Stomach (tissue), 9 donors: ENCODE data around the gene GRAMD1A. TPM values are rescaled to one million over a fixed set of nuclear protein-coding genes. Genes with fewer than 3 reads are reported as not detected.

Experiments
- DNase-seq, 2 donors: peaks; one replicate each; pipeline versions ENCODE4 v3.0.0 to v3.0.0-alpha.2; 2013 to 2019
- H3K27ac ChIP-seq, 5 donors: fragments of 200-600 bp in 4 of 5; sonication (generic) in 4 of 5; one replicate each; pipeline ENCODE4 v1.5.1; 2013 to 2019; ENCODE audit warnings: mild to moderate bottlenecking in 1 of 5, moderate library complexity in 1 of 5
- H3K27me3 ChIP-seq, 3 donors: fragments of 200-600 bp; sonication (generic); one replicate each; pipeline ENCODE4 v1.5.1; 2017 to 2019; ENCODE audit warnings: mixed run types in 1 of 3
- H3K36me3 ChIP-seq, 4 donors: fragments of 200-600 bp; sonication (generic); 1 replicate in 3 of 4; 2 replicates in 1 of 4; pipeline ENCODE4 v1.5.1; 2016 to 2019
- H3K4me1 ChIP-seq, 4 donors: fragments of 200-600 bp; sonication (generic); one replicate each; pipeline ENCODE4 v1.5.1; 2016 to 2019
- H3K4me3 ChIP-seq, 4 donors: fragments of 200-600 bp; sonication (generic) in 3 of 4; one replicate each; pipeline ENCODE4 v1.5.1; 2016 to 2019; ENCODE audit warnings: mild to moderate bottlenecking in 1 of 4
- H3K9me3 ChIP-seq, 4 donors: fragments of 200-600 bp; sonication (generic); one replicate each; pipeline ENCODE4 v1.5.1; 2016 to 2019
- EP300 ChIP-seq: sonication (generic); formaldehyde crosslinking; IDR thresholded peaks from one replicate; pipeline ENCODE4 v1.6.1; 2017; ENCODE audit warnings: antibody characterized with exemption
- POLR2A ChIP-seq, 4 donors: fragments of 450-650 bp; IDR thresholded peaks; one replicate each; pipeline ENCODE4 v1.6.1; 2016; ENCODE audit warnings: antibody characterized with exemption in 4 of 4, control low read depth in 2 of 4, mild to moderate bottlenecking in 1 of 4, moderate library complexity in 1 of 4
- POLR2AphosphoS5 ChIP-seq, 3 donors: sonication (generic); formaldehyde crosslinking; IDR thresholded peaks; one replicate each; pipeline ENCODE4 v1.6.1; 2016; ENCODE audit warnings: antibody characterized with exemption in 3 of 3
- WGBS, 5 donors: extraction: QIAGEN DNeasy Blood & Tissue Kit in 3 of 5; methylation state at CpG; one replicate each; pipeline versions ENCODE4 v1.1.5 to v1.1.7; 2013 to 2018; 5-methylcytosine and 5-hydroxymethylcytosine counted together
- intact Hi-C: fragments of 100-400 bp; cut with DNase I; formaldehyde crosslinking; loops from one replicate; pipeline ENCODE4 v1.15.1; 2023; ENCODE audit warnings: low total_unique reads
- polyA plus RNA-seq, 3 donors: library from polyadenylated mRNA; stranded (reverse); fragments of 200-250 nt; gene quantifications; one replicate each; pipeline ENCODE4 v1.2.3, GENCODE V29; 2013
- total RNA-seq, 5 donors: library from RNA; depleted of rRNA; stranded (reverse); fragments of >200 nt; gene quantifications; one replicate each; pipeline versions ENCODE4 v1.1.0 to v1.2.3, GENCODE V29; 2014 to 2016
- TF ChIP-seq, protein P1 (sequence below), 7 experiments: fragments of 450-650 bp in 4 of 7; fragments of 200-600 bp in 3 of 7; sonication (generic) in 3 of 7; IDR thresholded peaks; one replicate each; pipeline ENCODE4 v1.5.1; 2016 to 2019; ENCODE audit warnings: antibody characterized with exemption in 7 of 7, control low read depth in 2 of 7, mild to moderate bottlenecking in 1 of 7
- donor health status: healthy with polysubstance abuse.
- donor health status: Bipolar disorder and iron deficiency.
- donor health status: healthy.

GRAMD1A gene
- total and polyA plus RNA-seq, 8 donors, result 29.8 to 74.1 (median 45.1) TPM

- Histone ChIP-seq H3K27me3 (no peaks in the 10 kb centered on the region), H3K4me1 (no peaks in the 10 kb centered on the region), H3K9me3 (no peaks in the 10 kb centered on the region), H3K27ac (no peak overlapping the region), H3K36me3 (peaks cover 82 to 100% (median 100%) of the 10 kb centered on the region in 4 donors), H3K4me3 (no peak overlapping the region)
- WGBS, 5 donors, result 90 to 98% (median 96%) methylated on average over 6 to 25 of the region's 25 CpGs
- TF ChIP-seq POLR2A (IDR thresholded peaks at IDR 0.05) (no peak), EP300 (no peak), POLR2AphosphoS5 (IDR thresholded peaks at IDR 0.05) (no peak)
- TF ChIP-seq, protein P1, sequence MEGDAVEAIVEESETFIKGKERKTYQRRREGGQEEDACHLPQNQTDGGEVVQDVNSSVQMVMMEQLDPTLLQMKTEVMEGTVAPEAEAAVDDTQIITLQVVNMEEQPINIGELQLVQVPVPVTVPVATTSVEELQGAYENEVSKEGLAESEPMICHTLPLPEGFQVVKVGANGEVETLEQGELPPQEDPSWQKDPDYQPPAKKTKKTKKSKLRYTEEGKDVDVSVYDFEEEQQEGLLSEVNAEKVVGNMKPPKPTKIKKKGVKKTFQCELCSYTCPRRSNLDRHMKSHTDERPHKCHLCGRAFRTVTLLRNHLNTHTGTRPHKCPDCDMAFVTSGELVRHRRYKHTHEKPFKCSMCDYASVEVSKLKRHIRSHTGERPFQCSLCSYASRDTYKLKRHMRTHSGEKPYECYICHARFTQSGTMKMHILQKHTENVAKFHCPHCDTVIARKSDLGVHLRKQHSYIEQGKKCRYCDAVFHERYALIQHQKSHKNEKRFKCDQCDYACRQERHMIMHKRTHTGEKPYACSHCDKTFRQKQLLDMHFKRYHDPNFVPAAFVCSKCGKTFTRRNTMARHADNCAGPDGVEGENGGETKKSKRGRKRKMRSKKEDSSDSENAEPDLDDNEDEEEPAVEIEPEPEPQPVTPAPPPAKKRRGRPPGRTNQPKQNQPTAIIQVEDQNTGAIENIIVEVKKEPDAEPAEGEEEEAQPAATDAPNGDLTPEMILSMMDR (IDR thresholded peaks at IDR 0.05), result no peak
- DNase-seq, result no peak
- intact Hi-C loops, result no loop called here
These were observed 21.5 kb downstream of the GRAMD1A start for GRCh38 chr19:35021596-35021995.

- DNase-seq, result no peak
- WGBS, 5 donors, result 80 to 89% (median 89%) methylated on average over 11 to 14 of the region's 14 CpGs
- Histone ChIP-seq H3K27ac (no peak overlapping the region), H3K4me1 (no peaks in the 10 kb centered on the region), H3K4me3 (no peak overlapping the region), H3K27me3 (no peaks in the 10 kb centered on the region), H3K9me3 (no peaks in the 10 kb centered on the region), H3K36me3 (peaks cover 75 to 100% (median 100%) of the 10 kb centered on the region in 4 donors)
- TF ChIP-seq, protein P1 (IDR thresholded peaks at IDR 0.05), result no peak
- TF ChIP-seq POLR2A (IDR thresholded peaks at IDR 0.05) (no peak), POLR2AphosphoS5 (IDR thresholded peaks at IDR 0.05) (no peak), EP300 (no peak)
- intact Hi-C loops, result no loop called here
These were observed 22.3 kb downstream of the GRAMD1A start for GRCh38 chr19:35022460-35022859.

DNA sequence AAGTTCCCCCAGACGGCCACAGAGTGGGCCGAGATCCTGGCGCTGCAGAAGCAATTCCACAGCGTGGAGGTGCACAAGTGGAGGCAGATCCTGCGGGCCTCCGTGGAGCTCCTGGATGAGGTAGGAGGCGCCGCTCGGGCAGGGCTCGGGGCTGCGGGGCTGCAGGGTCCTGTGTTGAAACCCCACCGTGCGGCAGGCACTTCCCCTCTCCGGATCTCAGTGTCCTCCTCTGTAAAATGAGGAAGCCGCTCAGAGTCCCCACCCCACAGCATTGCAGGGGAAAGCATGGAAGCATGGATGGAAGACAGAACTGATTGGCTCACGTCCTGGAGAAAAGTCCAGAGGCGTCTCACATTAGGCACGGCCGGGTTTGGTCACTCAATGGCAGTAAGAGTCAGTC is 23.3 kb downstream of the GRAMD1A start:
- intact Hi-C loops, result no loop called here
- Histone ChIP-seq H3K36me3 (peaks cover 68 to 100% (median 98%) of the 10 kb centered on the region in 4 donors), H3K4me3 (no peak overlapping the region), H3K9me3 (no peaks in the 10 kb centered on the region), H3K27ac (no peak overlapping the region), H3K4me1 (no peaks in the 10 kb centered on the region), H3K27me3 (no peaks in the 10 kb centered on the region)
- TF ChIP-seq EP300 (no peak), POLR2A (IDR thresholded peaks at IDR 0.05) (no peak), POLR2AphosphoS5 (IDR thresholded peaks at IDR 0.05) (no peak)
- TF ChIP-seq, protein P1 (IDR thresholded peaks at IDR 0.05), result no peak
- 83 to 93% (median 86%) methylated on average over 11 to 19 of the region's 19 CpGs for WGBS, 5 donors
- no peak for DNase-seq

DNA sequence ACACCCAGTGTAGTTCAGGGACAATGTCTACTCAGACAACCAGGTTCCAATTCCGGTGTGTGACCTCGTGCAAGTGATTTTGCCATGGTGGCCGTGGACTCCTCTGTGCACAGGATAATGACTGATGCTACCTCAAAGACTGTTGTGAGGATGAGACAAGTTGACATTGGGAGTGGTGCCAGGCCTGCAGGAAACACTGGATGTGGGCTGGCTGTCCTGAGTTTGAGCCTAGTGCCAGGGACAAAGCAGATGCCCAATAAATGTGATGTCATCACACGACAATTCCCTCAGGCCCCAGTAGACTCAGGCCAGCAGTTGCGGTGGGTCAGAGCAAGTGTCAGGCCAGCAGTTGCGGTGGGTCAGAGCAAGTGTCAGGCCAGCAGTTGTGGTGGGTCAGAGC is 24.0 kb downstream of the GRAMD1A start:
- TF ChIP-seq POLR2A (IDR thresholded peaks at IDR 0.05) (no peak), EP300 (no peak), POLR2AphosphoS5 (IDR thresholded peaks at IDR 0.05) (no peak)
- TF ChIP-seq, protein P1 (IDR thresholded peaks at IDR 0.05), result no peak
- no peak for DNase-seq

More for the DNA sequence above, 24.0 kb downstream of the GRAMD1A start:
- Histone ChIP-seq H3K36me3 (peaks cover 61 to 94% (median 91%) of the 10 kb centered on the region in 4 donors), H3K4me3 (no peak overlapping the region), H3K4me1 (no peaks in the 10 kb centered on the region), H3K27ac (no peak overlapping the region), H3K9me3 (no peaks in the 10 kb centered on the region), H3K27me3 (no peaks in the 10 kb centered on the region)
- WGBS, 5 donors, result 82 to 92% (median 88%) methylated on average over 6 of the region's 6 CpGs
- intact Hi-C loops, result no loop called here
